NCI-H2081 treated with DMSO at 0.1 percent for 48 hours (cell line): ENCODE results near the gene SDCBP2.

ENCODE experiments used
- DNase-seq: peaks from one replicate; lab custom pipeline; 2025; lab: John Stamatoyannopoulos, UW

Gene SDCBP2

GRCh38 chr20:1295276-1295930 lies 33.5 kb downstream of the SDCBP2 start:
- no peak for DNase-seq

- no peak for DNase-seq
Observed at GRCh38 chr20:1294497-1294896, 34.4 kb downstream of the SDCBP2 start.

GRCh38 chr20:1293641-1294379 lies 35.1 kb downstream of the SDCBP2 start:
- DNase-seq: no peak

- DNase-seq: no peak
Observed at GRCh38 chr20:1292620-1293019, 36.3 kb downstream of the SDCBP2 start.

- DNase-seq: no peak
Observed at GRCh38 chr20:1291191-1291741, 37.7 kb downstream of the SDCBP2 start.

GRCh38 chr20:1287787-1288569 lies 41.0 kb downstream of the SDCBP2 start:
- no peak for DNase-seq

- no peak for DNase-seq
Observed at GRCh38 chr20:1287306-1287705, 41.6 kb downstream of the SDCBP2 start.

- DNase-seq: no peak
Observed at GRCh38 chr20:1286267-1287024, 42.5 kb downstream of the SDCBP2 start.

- DNase-seq: no peak
Observed at GRCh38 chr20:1283522-1284510, 45.1 kb downstream of the SDCBP2 start.

GRCh38 chr20:1282966-1283365 lies 46.0 kb downstream of the SDCBP2 start:
- no peak for DNase-seq

- DNase-seq: peak; percentile 73
Observed at GRCh38 chr20:1281279-1282057, 47.5 kb downstream of the SDCBP2 start.

GRCh38 chr20:1280195-1281102 lies 48.5 kb downstream of the SDCBP2 start:
- DNase-seq: no peak

- no peak for DNase-seq
Observed at GRCh38 chr20:1278993-1279392, 49.9 kb downstream of the SDCBP2 start.

- no peak for DNase-seq
Observed at GRCh38 chr20:1277529-1278322, 51.2 kb downstream of the SDCBP2 start.

- DNase-seq: no peak
Observed at GRCh38 chr20:1275919-1276318, 53.0 kb downstream of the SDCBP2 start.

- DNase-seq: peak; percentile 56
Observed at GRCh38 chr20:1274485-1275311, 54.2 kb downstream of the SDCBP2 start.

- DNase-seq: no peak
Observed at GRCh38 chr20:1273366-1273765, 55.6 kb downstream of the SDCBP2 start.
